ENCODE measurements around the gene SLC6A7.
A peak's percentile ranks its signal among the peaks of the same experiment; 100 is the strongest.

SLC6A7 gene

GRCh38 chr5:150217873-150218692 lies 28.2 kb downstream of the SLC6A7 start:
- TF ChIP-seq, protein P1, sequence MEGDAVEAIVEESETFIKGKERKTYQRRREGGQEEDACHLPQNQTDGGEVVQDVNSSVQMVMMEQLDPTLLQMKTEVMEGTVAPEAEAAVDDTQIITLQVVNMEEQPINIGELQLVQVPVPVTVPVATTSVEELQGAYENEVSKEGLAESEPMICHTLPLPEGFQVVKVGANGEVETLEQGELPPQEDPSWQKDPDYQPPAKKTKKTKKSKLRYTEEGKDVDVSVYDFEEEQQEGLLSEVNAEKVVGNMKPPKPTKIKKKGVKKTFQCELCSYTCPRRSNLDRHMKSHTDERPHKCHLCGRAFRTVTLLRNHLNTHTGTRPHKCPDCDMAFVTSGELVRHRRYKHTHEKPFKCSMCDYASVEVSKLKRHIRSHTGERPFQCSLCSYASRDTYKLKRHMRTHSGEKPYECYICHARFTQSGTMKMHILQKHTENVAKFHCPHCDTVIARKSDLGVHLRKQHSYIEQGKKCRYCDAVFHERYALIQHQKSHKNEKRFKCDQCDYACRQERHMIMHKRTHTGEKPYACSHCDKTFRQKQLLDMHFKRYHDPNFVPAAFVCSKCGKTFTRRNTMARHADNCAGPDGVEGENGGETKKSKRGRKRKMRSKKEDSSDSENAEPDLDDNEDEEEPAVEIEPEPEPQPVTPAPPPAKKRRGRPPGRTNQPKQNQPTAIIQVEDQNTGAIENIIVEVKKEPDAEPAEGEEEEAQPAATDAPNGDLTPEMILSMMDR (IDR thresholded peaks at IDR 0.05; ENCODE audit: low read depth, low read length), result peak; percentile 78
- TF ChIP-seq MAX (IDR thresholded peaks at IDR 0.05; ENCODE audit: low read depth, low read length) (peak; percentile 55; the same call in 1 of the 2 replicates), POLR2A (IDR thresholded peaks at IDR 0.05; ENCODE audit: extremely low read depth, insufficient read length) (no peak), MYC (IDR thresholded peaks at IDR 0.05; ENCODE audit: low read depth, low read length) (no peak; the same call in 1 of the 2 replicates)
- no peak overlapping the region for H3K4me3 ChIP-seq (ENCODE audit: low read depth, low read length)
- peak; percentile 87 for DNase-seq (ENCODE audit: low read depth)

DNA sequence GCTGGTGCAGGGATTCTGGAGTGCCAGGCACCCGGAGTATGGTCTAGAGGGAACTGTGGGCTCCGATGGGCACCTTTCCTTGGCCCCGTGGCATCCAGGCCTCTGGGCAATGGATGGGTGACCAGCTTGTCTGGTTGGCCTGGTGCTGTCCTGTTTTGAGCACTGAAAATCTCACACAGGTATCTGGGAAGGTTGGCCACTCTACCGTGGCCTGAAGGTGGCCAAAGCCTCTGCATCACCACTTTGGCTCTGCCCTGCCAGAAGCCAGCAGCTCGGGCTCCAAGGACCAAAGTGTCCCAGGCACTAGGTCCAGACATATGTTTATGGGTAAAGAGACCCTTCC lies 28.8 kb downstream of the SLC6A7 start:
- DNase-seq (ENCODE audit: low read depth), result no peak
- TF ChIP-seq MYC (IDR thresholded peaks at IDR 0.05; ENCODE audit: low read depth, low read length), result no peak
- no peak for TF ChIP-seq MAX (IDR thresholded peaks at IDR 0.05; ENCODE audit: low read depth, low read length)
- no peak for TF ChIP-seq POLR2A (IDR thresholded peaks at IDR 0.05; ENCODE audit: extremely low read depth, insufficient read length)
- TF ChIP-seq, protein P1 (IDR thresholded peaks at IDR 0.05; ENCODE audit: low read depth, low read length), result no peak
- no peak overlapping the region for H3K4me3 ChIP-seq (ENCODE audit: low read depth, low read length)

- DNase-seq (ENCODE audit: low read depth), result no peak
- no peak for TF ChIP-seq MAX (IDR thresholded peaks at IDR 0.05; ENCODE audit: low read depth, low read length)
- H3K4me3 ChIP-seq (ENCODE audit: low read depth, low read length), result no peak overlapping the region
Measured at GRCh38 chr5:150219142-150219541, 29.3 kb downstream of the SLC6A7 start.

DNA sequence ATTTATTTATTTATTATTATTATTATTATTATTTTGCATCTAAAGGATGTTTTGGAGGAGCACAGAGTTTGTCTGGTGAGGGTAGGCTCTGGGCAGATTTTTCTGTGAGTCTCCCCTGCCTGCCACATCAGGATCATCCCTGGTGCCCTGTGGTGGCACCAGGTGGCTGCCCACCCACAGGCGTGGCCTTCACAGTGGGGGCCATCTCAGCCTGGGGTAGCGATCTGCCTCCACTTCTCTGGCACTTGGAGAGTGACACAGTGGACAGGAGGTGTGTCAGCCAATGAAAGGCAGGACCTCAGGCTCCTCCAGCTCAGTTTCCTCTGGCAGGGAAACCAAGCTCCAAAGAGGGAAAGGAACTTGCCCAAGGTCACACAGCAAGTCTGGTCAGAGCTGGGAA lies 30.0 kb downstream of the SLC6A7 start:
- TF ChIP-seq MYC (IDR thresholded peaks at IDR 0.05; ENCODE audit: low read depth, low read length) (no peak), MAX (IDR thresholded peaks at IDR 0.05; ENCODE audit: low read depth, low read length) (no peak), POLR2A (IDR thresholded peaks at IDR 0.05; ENCODE audit: extremely low read depth, insufficient read length) (no peak)
- TF ChIP-seq, protein P1 (IDR thresholded peaks at IDR 0.05; ENCODE audit: low read depth, low read length), result no peak
- H3K4me3 ChIP-seq (ENCODE audit: low read depth, low read length), result no peak overlapping the region
- DNase-seq (ENCODE audit: low read depth), result no peak

DNA sequence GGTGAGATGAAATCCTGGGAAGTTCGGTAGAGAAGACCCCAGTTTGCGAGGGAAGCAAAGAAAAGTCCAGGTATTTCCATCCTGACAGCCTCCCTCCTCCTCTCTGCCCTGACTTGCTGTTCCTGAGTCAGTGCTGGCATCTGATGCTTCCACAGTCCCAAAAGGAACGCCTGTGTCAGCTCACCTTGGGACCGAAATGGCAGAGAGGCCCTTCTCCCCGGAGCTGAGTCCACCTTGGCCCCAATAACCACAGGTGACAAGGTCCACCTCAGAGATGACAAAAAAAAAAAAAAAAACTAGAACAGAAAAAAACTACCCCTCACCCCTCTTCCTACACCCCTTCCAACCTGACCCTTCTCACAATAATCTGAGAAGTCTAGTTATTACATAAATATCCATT lies 31.6 kb downstream of the SLC6A7 start:
- no peak overlapping the region for H3K4me3 ChIP-seq (ENCODE audit: low read depth, low read length)
- DNase-seq (ENCODE audit: low read depth), result no peak
- TF ChIP-seq, protein P1 (IDR thresholded peaks at IDR 0.05; ENCODE audit: low read depth, low read length), result no peak
- TF ChIP-seq POLR2A (IDR thresholded peaks at IDR 0.05; ENCODE audit: extremely low read depth, insufficient read length) (no peak), MYC (IDR thresholded peaks at IDR 0.05; ENCODE audit: low read depth, low read length) (no peak), MAX (IDR thresholded peaks at IDR 0.05; ENCODE audit: low read depth, low read length) (no peak)

DNA sequence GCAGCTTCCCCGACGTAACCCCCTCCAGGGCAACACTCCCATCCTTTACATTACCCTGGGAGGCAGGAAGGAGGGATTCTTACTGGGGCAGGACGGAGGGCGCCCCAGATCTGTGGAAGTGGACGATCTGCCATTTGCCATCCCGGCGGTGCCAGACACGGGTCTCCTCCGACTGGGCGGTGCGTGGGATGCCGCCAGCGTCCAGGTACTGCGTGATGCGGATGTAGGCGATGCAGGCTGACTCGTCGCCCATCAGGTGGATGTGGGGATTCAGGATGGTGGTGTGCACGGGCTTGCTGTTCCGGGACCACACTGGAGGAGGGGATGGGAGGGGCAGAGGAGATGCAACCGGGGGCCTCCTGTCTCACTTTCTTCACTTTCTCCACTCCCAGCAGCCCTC lies 33.0 kb downstream of the SLC6A7 start:
- no peak overlapping the region for H3K4me3 ChIP-seq (ENCODE audit: low read depth, low read length)
- no peak for DNase-seq (ENCODE audit: low read depth)
- TF ChIP-seq, protein P1 (IDR thresholded peaks at IDR 0.05; ENCODE audit: low read depth, low read length), result no peak
- TF ChIP-seq MYC (IDR thresholded peaks at IDR 0.05; ENCODE audit: low read depth, low read length) (no peak), POLR2A (IDR thresholded peaks at IDR 0.05; ENCODE audit: extremely low read depth, insufficient read length) (no peak), MAX (IDR thresholded peaks at IDR 0.05; ENCODE audit: low read depth, low read length) (no peak)
